ENCODE data around the gene MATCAP1. TPM values are rescaled to one million over a fixed set of nuclear protein-coding genes. Genes with fewer than 3 reads are reported as not detected.

Gene MATCAP1
- total and polyA plus RNA-seq, 2 of the 13 experiments (the other 11 are each of a cell fraction or from before 2014, with no cell fraction given), result 11.2 to 24.5 TPM

DNA sequence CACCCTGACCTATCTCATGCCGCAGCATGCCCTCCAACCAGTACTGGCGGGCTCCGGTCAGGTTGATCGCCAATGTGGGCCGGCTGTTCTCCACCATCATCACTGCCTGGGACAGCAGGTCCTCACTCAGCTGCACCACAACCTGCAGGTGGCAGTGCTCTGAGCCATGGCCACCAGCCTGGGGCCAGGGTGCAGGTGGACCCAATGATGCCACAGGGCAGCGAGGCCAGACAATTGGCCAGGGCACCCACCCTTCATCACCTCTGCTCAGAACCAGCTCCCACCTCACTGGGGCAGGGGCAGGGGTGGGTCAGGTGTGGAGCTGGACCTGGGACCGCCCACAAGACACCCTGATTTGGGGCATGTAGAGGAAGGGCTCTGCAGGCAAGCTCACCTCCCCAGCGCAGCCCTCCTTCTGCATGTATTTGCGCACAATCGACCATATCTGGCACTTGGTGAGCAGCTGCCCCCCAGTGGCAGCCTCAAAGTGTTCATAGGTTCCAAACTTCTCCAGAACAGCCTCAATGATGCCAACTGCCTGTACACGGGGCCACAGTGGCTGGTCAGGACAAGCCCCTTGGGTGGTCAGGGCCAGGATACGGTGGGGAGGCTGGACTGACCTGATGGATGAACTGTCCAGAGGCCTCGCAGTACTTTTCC is 4.2 kb downstream of the MATCAP1 start (continued):
- TF ChIP-seq KLF13 (CRISPR knock-in tag; IDR thresholded peaks at IDR 0.05), result no peak
- TF ChIP-seq, protein P1, sequence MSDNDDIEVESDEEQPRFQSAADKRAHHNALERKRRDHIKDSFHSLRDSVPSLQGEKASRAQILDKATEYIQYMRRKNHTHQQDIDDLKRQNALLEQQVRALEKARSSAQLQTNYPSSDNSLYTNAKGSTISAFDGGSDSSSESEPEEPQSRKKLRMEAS (IDR thresholded peaks at IDR 0.05), result no peak
- no peak for TF ChIP-seq RXRA (CRISPR knock-in tag; IDR thresholded peaks at IDR 0.05)
- TF ChIP-seq, protein P2, sequence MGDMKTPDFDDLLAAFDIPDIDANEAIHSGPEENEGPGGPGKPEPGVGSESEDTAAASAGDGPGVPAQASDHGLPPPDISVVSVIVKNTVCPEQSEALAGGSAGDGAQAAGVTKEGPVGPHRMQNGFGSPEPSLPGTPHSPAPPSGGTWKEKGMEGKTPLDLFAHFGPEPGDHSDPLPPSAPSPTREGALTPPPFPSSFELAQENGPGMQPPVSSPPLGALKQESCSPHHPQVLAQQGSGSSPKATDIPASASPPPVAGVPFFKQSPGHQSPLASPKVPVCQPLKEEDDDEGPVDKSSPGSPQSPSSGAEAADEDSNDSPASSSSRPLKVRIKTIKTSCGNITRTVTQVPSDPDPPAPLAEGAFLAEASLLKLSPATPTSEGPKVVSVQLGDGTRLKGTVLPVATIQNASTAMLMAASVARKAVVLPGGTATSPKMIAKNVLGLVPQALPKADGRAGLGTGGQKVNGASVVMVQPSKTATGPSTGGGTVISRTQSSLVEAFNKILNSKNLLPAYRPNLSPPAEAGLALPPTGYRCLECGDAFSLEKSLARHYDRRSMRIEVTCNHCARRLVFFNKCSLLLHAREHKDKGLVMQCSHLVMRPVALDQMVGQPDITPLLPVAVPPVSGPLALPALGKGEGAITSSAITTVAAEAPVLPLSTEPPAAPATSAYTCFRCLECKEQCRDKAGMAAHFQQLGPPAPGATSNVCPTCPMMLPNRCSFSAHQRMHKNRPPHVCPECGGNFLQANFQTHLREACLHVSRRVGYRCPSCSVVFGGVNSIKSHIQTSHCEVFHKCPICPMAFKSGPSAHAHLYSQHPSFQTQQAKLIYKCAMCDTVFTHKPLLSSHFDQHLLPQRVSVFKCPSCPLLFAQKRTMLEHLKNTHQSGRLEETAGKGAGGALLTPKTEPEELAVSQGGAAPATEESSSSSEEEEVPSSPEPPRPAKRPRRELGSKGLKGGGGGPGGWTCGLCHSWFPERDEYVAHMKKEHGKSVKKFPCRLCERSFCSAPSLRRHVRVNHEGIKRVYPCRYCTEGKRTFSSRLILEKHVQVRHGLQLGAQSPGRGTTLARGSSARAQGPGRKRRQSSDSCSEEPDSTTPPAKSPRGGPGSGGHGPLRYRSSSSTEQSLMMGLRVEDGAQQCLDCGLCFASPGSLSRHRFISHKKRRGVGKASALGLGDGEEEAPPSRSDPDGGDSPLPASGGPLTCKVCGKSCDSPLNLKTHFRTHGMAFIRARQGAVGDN (CRISPR knock-in tag; IDR thresholded peaks at IDR 0.05), result peak; percentile 50
- TF ChIP-seq, protein P3, sequence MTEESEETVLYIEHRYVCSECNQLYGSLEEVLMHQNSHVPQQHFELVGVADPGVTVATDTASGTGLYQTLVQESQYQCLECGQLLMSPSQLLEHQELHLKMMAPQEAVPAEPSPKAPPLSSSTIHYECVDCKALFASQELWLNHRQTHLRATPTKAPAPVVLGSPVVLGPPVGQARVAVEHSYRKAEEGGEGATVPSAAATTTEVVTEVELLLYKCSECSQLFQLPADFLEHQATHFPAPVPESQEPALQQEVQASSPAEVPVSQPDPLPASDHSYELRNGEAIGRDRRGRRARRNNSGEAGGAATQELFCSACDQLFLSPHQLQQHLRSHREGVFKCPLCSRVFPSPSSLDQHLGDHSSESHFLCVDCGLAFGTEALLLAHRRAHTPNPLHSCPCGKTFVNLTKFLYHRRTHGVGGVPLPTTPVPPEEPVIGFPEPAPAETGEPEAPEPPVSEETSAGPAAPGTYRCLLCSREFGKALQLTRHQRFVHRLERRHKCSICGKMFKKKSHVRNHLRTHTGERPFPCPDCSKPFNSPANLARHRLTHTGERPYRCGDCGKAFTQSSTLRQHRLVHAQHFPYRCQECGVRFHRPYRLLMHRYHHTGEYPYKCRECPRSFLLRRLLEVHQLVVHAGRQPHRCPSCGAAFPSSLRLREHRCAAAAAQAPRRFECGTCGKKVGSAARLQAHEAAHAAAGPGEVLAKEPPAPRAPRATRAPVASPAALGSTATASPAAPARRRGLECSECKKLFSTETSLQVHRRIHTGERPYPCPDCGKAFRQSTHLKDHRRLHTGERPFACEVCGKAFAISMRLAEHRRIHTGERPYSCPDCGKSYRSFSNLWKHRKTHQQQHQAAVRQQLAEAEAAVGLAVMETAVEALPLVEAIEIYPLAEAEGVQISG (CRISPR knock-in tag; IDR thresholded peaks at IDR 0.05), result no peak
- TF ChIP-seq ZNF547 (CRISPR knock-in tag; IDR thresholded peaks at IDR 0.05), result no peak
- TF ChIP-seq MAFG (CRISPR knock-in tag; IDR thresholded peaks at IDR 0.05), result no peak
- TF ChIP-seq ZNF20 (CRISPR knock-in tag; IDR thresholded peaks at IDR 0.05), result no peak
- TF ChIP-seq ZBTB20 (CRISPR knock-in tag; IDR thresholded peaks at IDR 0.05; ENCODE audit: borderline replicate concordance, low read depth), result no peak
- peak; percentile 40 for TF ChIP-seq STAG1 (CRISPR knock-in tag; IDR thresholded peaks at IDR 0.05)
- no peak for TF ChIP-seq CBX2 (IDR thresholded peaks at IDR 0.05; ENCODE audit: low read depth, low read length)
- TF ChIP-seq CBX2 (CRISPR knock-in tag; IDR thresholded peaks at IDR 0.05; ENCODE audit: low read depth), result no peak
- TF ChIP-seq SUZ12 (IDR thresholded peaks at IDR 0.05; ENCODE audit: low read depth, low read length), result no peak
- TF ChIP-seq MTA1 (CRISPR knock-in tag; IDR thresholded peaks at IDR 0.05; ENCODE audit: borderline replicate concordance), result 0 out of 2 replicates have a peak, but pooled peaks have one; percentile 23
- no peak for TF ChIP-seq CHD2 (IDR thresholded peaks at IDR 0.05; ENCODE audit: low read depth, low read length)
- no peak for TF ChIP-seq SSRP1 (CRISPR knock-in tag; IDR thresholded peaks at IDR 0.05)
- TF ChIP-seq, protein P4, sequence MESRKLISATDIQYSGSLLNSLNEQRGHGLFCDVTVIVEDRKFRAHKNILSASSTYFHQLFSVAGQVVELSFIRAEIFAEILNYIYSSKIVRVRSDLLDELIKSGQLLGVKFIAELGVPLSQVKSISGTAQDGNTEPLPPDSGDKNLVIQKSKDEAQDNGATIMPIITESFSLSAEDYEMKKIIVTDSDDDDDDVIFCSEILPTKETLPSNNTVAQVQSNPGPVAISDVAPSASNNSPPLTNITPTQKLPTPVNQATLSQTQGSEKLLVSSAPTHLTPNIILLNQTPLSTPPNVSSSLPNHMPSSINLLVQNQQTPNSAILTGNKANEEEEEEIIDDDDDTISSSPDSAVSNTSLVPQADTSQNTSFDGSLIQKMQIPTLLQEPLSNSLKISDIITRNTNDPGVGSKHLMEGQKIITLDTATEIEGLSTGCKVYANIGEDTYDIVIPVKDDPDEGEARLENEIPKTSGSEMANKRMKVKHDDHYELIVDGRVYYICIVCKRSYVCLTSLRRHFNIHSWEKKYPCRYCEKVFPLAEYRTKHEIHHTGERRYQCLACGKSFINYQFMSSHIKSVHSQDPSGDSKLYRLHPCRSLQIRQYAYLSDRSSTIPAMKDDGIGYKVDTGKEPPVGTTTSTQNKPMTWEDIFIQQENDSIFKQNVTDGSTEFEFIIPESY (CRISPR knock-in tag; IDR thresholded peaks at IDR 0.05), result peak; percentile 37; the same call in 1 of the 2 replicates
- TF ChIP-seq, protein P5, sequence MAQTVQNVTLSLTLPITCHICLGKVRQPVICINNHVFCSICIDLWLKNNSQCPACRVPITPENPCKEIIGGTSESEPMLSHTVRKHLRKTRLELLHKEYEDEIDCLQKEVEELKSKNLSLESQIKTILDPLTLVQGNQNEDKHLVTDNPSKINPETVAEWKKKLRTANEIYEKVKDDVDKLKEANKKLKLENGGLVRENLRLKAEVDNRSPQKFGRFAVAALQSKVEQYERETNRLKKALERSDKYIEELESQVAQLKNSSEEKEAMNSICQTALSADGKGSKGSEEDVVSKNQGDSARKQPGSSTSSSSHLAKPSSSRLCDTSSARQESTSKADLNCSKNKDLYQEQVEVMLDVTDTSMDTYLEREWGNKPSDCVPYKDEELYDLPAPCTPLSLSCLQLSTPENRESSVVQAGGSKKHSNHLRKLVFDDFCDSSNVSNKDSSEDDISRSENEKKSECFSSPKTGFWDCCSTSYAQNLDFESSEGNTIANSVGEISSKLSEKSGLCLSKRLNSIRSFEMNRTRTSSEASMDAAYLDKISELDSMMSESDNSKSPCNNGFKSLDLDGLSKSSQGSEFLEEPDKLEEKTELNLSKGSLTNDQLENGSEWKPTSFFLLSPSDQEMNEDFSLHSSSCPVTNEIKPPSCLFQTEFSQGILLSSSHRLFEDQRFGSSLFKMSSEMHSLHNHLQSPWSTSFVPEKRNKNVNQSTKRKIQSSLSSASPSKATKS (CRISPR knock-in tag; IDR thresholded peaks at IDR 0.05), result no peak
- no peak for TF ChIP-seq MEF2D (CRISPR knock-in tag; IDR thresholded peaks at IDR 0.05)

Data from HepG2 (cell line).